Mesothelial cell of epicardium (in vitro differentiated cells): ENCODE data around the gene HIPK3. TPM values are rescaled to one million over a fixed set of nuclear protein-coding genes. Genes with fewer than 3 reads are reported as not detected.
A peak's percentile ranks its signal among the peaks of the same experiment; 100 is the strongest.

Experiments used
- DNase-seq, 2 experiments: peaks; one replicate each; pipeline ENCODE4 v3.0.0; 2021; ENCODE audit warnings: low spot score in 2 of 2; ENCODE audit not compliant: unreplicated experiment in 2 of 2
- H3K27ac Mint-ChIP-seq: 2 replicates; pipeline ENCODE4 v1.8.0; 2021; ENCODE audit warnings: mixed read lengths
- H3K27me3 Mint-ChIP-seq: 2 replicates; pipeline ENCODE4 v1.8.0; 2021; ENCODE audit warnings: low read depth, mixed read lengths
- H3K36me3 Mint-ChIP-seq: 2 replicates; pipeline ENCODE4 v1.8.0; 2021; ENCODE audit warnings: mixed read lengths
- H3K4me1 Mint-ChIP-seq: 2 replicates; pipeline ENCODE4 v1.8.0; 2021; ENCODE audit warnings: mixed read lengths
- H3K4me3 Mint-ChIP-seq: 2 replicates; pipeline ENCODE4 v1.8.0; 2021; ENCODE audit warnings: mild to moderate bottlenecking, moderate library complexity, mixed read lengths
- H3K9me3 Mint-ChIP-seq: 2 replicates; pipeline ENCODE4 v1.8.0; 2021; ENCODE audit warnings: mixed read lengths
- CTCF ChIP-seq: fragments of 200-600 bp; sonication (generic); IDR thresholded peaks from one replicate; pipeline ENCODE4 v1.5.0; 2021; ENCODE audit warnings: antibody characterized with exemption; ENCODE audit not compliant: unreplicated experiment
- total RNA-seq: library from RNA; stranded (reverse); gene quantifications from 3 replicates; pipeline ENCODE4 v1.2.1, GENCODE V29; 2021

Gene HIPK3
- total RNA-seq, 1 donor from 2014 or later, result 73.3 TPM

- Mint-ChIP-seq H3K4me3 (no peak overlapping the region), H3K36me3 (no peaks in the 10 kb centered on the region), H3K27me3 (peaks cover 38% of the 10 kb centered on the region), H3K27ac (no peak overlapping the region), H3K4me1 (peaks cover 7% of the 10 kb centered on the region), H3K9me3 (no peaks in the 10 kb centered on the region)
- no peak for DNase-seq
- TF ChIP-seq CTCF, result no peak
Observed at GRCh38 chr11:33373636-33374035, 116.5 kb downstream of the HIPK3 start.

GRCh38 chr11:33375236-33375635 lies 118.1 kb downstream of the HIPK3 start:
- Mint-ChIP-seq H3K9me3 (no peaks in the 10 kb centered on the region), H3K27ac (no peak overlapping the region), H3K36me3 (no peaks in the 10 kb centered on the region), H3K4me1 (peaks cover 5% of the 10 kb centered on the region), H3K4me3 (peak overlapping the region; percentile 69), H3K27me3 (peaks cover 38% of the 10 kb centered on the region)
- DNase-seq, result no peak
- TF ChIP-seq CTCF, result no peak

- H3K36me3 Mint-ChIP-seq, result no peaks in the 10 kb centered on the region
- no peak for DNase-seq
- peaks cover 5% of the 10 kb centered on the region for H3K4me1 Mint-ChIP-seq
- H3K27me3 Mint-ChIP-seq, result peaks cover 38% of the 10 kb centered on the region
- H3K9me3 Mint-ChIP-seq, result no peaks in the 10 kb centered on the region
- peak within 1 kb of the TSS; percentile 69 for H3K4me3 Mint-ChIP-seq
- TF ChIP-seq CTCF, result no peak
- H3K27ac Mint-ChIP-seq, result no peak within 1 kb of the TSS
Observed at GRCh38 chr11:33375688-33376311, 118.6 kb downstream of the HIPK3 start, which contains the start of gene KIAA1549L. Gene KIAA1549L, plus strand, starts transcription at chr11:33376108.

- peak in 1 of 2 experiments; percentile 46 for DNase-seq
- Mint-ChIP-seq H3K27me3 (peaks cover 36% of the 10 kb centered on the region), H3K9me3 (no peaks in the 10 kb centered on the region), H3K4me1 (peaks cover 5% of the 10 kb centered on the region), H3K36me3 (no peaks in the 10 kb centered on the region), H3K27ac (no peak overlapping the region), H3K4me3 (peak overlapping the region; percentile 49)
- TF ChIP-seq CTCF, result no peak
Observed at GRCh38 chr11:33376331-33377310, 119.4 kb downstream of the HIPK3 start.

- Mint-ChIP-seq H3K27ac (no peak overlapping the region), H3K36me3 (no peaks in the 10 kb centered on the region), H3K9me3 (no peaks in the 10 kb centered on the region), H3K4me1 (peaks cover 5% of the 10 kb centered on the region), H3K27me3 (peaks cover 30% of the 10 kb centered on the region), H3K4me3 (peak overlapping the region; percentile 49)
- no peak for TF ChIP-seq CTCF
- no peak for DNase-seq
Observed at GRCh38 chr11:33377412-33378370, 120.5 kb downstream of the HIPK3 start.
